Jurkat, Clone E6-1 (cell line): Measurements from ENCODE around the gene CGNL1. TPM values are rescaled to one million over a fixed set of nuclear protein-coding genes. Genes with fewer than 3 reads are reported as not detected.

Source experiments
- DNase-seq: peaks from one replicate; pipeline ENCODE4 v3.0.0-alpha.2; 2011; ENCODE audit warnings: low read depth, low spot score
- H3K4me3 ChIP-seq: 2 replicates; pipeline ENCODE4 v1.5.1; 2011; ENCODE audit warnings: mild to moderate bottlenecking, low read length, control low read depth, moderate library complexity
- polyA plus RNA-seq: library from polyadenylated mRNA; unstranded; fragments of >200 nt; gene quantifications from one replicate; pipeline ENCODE4 v1.2.1, GENCODE V29; 2012; ENCODE audit warnings: missing spikeins; ENCODE audit not compliant: insufficient read length, insufficient read depth

Gene CGNL1
- 0.12 TPM for polyA plus RNA-seq

- H3K4me3 ChIP-seq: no peak within 1 kb of the TSS
- DNase-seq: no peak
Measured at GRCh38 chr15:57375827-57376695, at the start of gene CGNL1. Gene CGNL1, plus strand, starts transcription at chr15:57376505. Its CDS starts 61,495 bp downstream, at chr15:57438000.

GRCh38 chr15:57327985-57328471 lies 48.3 kb upstream of the CGNL1 start:
- no peak overlapping the region for H3K4me3 ChIP-seq
- no peak for DNase-seq

GRCh38 chr15:57328479-57328878 lies 47.8 kb upstream of the CGNL1 start:
- H3K4me3 ChIP-seq: no peak overlapping the region

GRCh38 chr15:57328897-57329296 lies 47.4 kb upstream of the CGNL1 start:
- DNase-seq: no peak
- no peak overlapping the region for H3K4me3 ChIP-seq

More at GRCh38 chr15:57328479-57328878, 47.8 kb upstream of the CGNL1 start:
- DNase-seq: no peak

GRCh38 chr15:57329582-57330367 lies 46.5 kb upstream of the CGNL1 start:
- no peak for DNase-seq
- H3K4me3 ChIP-seq: no peak overlapping the region

GRCh38 chr15:57330619-57331340 lies 45.5 kb upstream of the CGNL1 start:
- DNase-seq: no peak

GRCh38 chr15:57332326-57332725 lies 44.0 kb upstream of the CGNL1 start:
- no peak overlapping the region for H3K4me3 ChIP-seq
- DNase-seq: peak; percentile 93

More at GRCh38 chr15:57330619-57331340, 45.5 kb upstream of the CGNL1 start:
- no peak overlapping the region for H3K4me3 ChIP-seq

- DNase-seq: no peak
- H3K4me3 ChIP-seq: no peak overlapping the region
Measured at GRCh38 chr15:57333487-57333886, 42.8 kb upstream of the CGNL1 start.

- no peak overlapping the region for H3K4me3 ChIP-seq
- DNase-seq: no peak
Measured at GRCh38 chr15:57334257-57334656, 42.0 kb upstream of the CGNL1 start.

- no peak overlapping the region for H3K4me3 ChIP-seq
- no peak for DNase-seq
Measured at GRCh38 chr15:57335293-57335715, 41.0 kb upstream of the CGNL1 start.

GRCh38 chr15:57335719-57336118 lies 40.6 kb upstream of the CGNL1 start:
- H3K4me3 ChIP-seq: no peak overlapping the region
- DNase-seq: no peak

GRCh38 chr15:57337868-57338411 lies 38.4 kb upstream of the CGNL1 start:
- DNase-seq: no peak
- H3K4me3 ChIP-seq: no peak overlapping the region

- no peak overlapping the region for H3K4me3 ChIP-seq
- DNase-seq: no peak
Measured at GRCh38 chr15:57339321-57339720, 37.0 kb upstream of the CGNL1 start.

GRCh38 chr15:57340682-57341259 lies 35.5 kb upstream of the CGNL1 start:
- peak; percentile 56 for DNase-seq
- no peak overlapping the region for H3K4me3 ChIP-seq

GRCh38 chr15:57343048-57343447 lies 33.3 kb upstream of the CGNL1 start:
- no peak for DNase-seq
- H3K4me3 ChIP-seq: no peak overlapping the region

- no peak for DNase-seq
Measured at GRCh38 chr15:57343498-57343897, 32.8 kb upstream of the CGNL1 start.

GRCh38 chr15:57344282-57344681 lies 32.0 kb upstream of the CGNL1 start:
- no peak for DNase-seq
- no peak overlapping the region for H3K4me3 ChIP-seq

More at GRCh38 chr15:57343498-57343897, 32.8 kb upstream of the CGNL1 start:
- H3K4me3 ChIP-seq: no peak overlapping the region

GRCh38 chr15:57345584-57345983 lies 30.7 kb upstream of the CGNL1 start:
- no peak for DNase-seq
- H3K4me3 ChIP-seq: no peak overlapping the region

- no peak overlapping the region for H3K4me3 ChIP-seq
- DNase-seq: no peak
Measured at GRCh38 chr15:57348081-57348480, 28.2 kb upstream of the CGNL1 start.
